Measurements from ENCODE around the gene LYRM2. TPM values are rescaled to one million over a fixed set of nuclear protein-coding genes. Genes with fewer than 3 reads are reported as not detected.

LYRM2 gene
- total RNA-seq, 1 donor from 2014 or later: 14.2 TPM

GRCh38 chr6:89597372-89597771 lies 41.2 kb downstream of the LYRM2 start:
- no peak for DNase-seq (ENCODE audit: extremely low read depth, low read depth, low spot score)

- DNase-seq (ENCODE audit: extremely low read depth, low read depth, low spot score): no peak
Observed at GRCh38 chr6:89596484-89596883, 42.1 kb downstream of the LYRM2 start.

- DNase-seq (ENCODE audit: extremely low read depth, low read depth, low spot score): no peak
Observed at GRCh38 chr6:89596056-89596455, 42.5 kb downstream of the LYRM2 start.

- DNase-seq (ENCODE audit: extremely low read depth, low read depth, low spot score): no peak
Observed at GRCh38 chr6:89591745-89592144, 46.8 kb downstream of the LYRM2 start.

- no peak for DNase-seq (ENCODE audit: extremely low read depth, low read depth, low spot score)
Observed at GRCh38 chr6:89590133-89590532, 48.4 kb downstream of the LYRM2 start.

GRCh38 chr6:89589297-89590025 lies 49.1 kb downstream of the LYRM2 start:
- DNase-seq (ENCODE audit: extremely low read depth, low read depth, low spot score): no peak

- no peak for DNase-seq (ENCODE audit: extremely low read depth, low read depth, low spot score)
Observed at GRCh38 chr6:89585154-89585553, 53.4 kb downstream of the LYRM2 start.

- no peak for DNase-seq (ENCODE audit: extremely low read depth, low read depth, low spot score)
Observed at GRCh38 chr6:89584539-89584938, 54.0 kb downstream of the LYRM2 start.

- DNase-seq (ENCODE audit: extremely low read depth, low read depth, low spot score): no peak
Observed at GRCh38 chr6:89583559-89583958, 55.0 kb downstream of the LYRM2 start.

GRCh38 chr6:89582669-89583325 lies 55.8 kb downstream of the LYRM2 start:
- no peak for DNase-seq (ENCODE audit: extremely low read depth, low read depth, low spot score)

GRCh38 chr6:89581689-89582088 lies 56.9 kb downstream of the LYRM2 start:
- DNase-seq (ENCODE audit: extremely low read depth, low read depth, low spot score): no peak

- DNase-seq (ENCODE audit: extremely low read depth, low read depth, low spot score): no peak
Observed at GRCh38 chr6:89580997-89581666, 57.4 kb downstream of the LYRM2 start.

- DNase-seq (ENCODE audit: extremely low read depth, low read depth, low spot score): no peak
Observed at GRCh38 chr6:89575562-89575960, 63.0 kb downstream of the LYRM2 start.

GRCh38 chr6:89574910-89575561 lies 63.5 kb downstream of the LYRM2 start:
- no peak for DNase-seq (ENCODE audit: extremely low read depth, low read depth, low spot score)

- no peak for DNase-seq (ENCODE audit: extremely low read depth, low read depth, low spot score)
Observed at GRCh38 chr6:89567630-89568390, 70.7 kb downstream of the LYRM2 start.

- DNase-seq (ENCODE audit: extremely low read depth, low read depth, low spot score): no peak
Observed at GRCh38 chr6:89566930-89567629, 71.5 kb downstream of the LYRM2 start.

- DNase-seq (ENCODE audit: extremely low read depth, low read depth, low spot score): no peak
Observed at GRCh38 chr6:89566008-89566800, 72.3 kb downstream of the LYRM2 start.

- DNase-seq (ENCODE audit: extremely low read depth, low read depth, low spot score): no peak
Observed at GRCh38 chr6:89564752-89565427, 73.7 kb downstream of the LYRM2 start.

- DNase-seq (ENCODE audit: extremely low read depth, low read depth, low spot score): no peak
Observed at GRCh38 chr6:89563866-89564265, 74.7 kb downstream of the LYRM2 start.
